GM08714 (cell line): ENCODE measurements around the gene HNRNPD.
"Not testable (repeated sequence)": the region's sequence is repeated elsewhere in the genome, so short reads cannot be mapped to it uniquely, and the experiment has no call there.

Source experiments
- H3K4me3 ChIP-seq: fragments of 200-500 bp; sonication (Bioruptor generic); 2 replicates; pipeline ENCODE4 v1.5.1; 2014; ENCODE audit warnings: mild to moderate bottlenecking, low read length, inconsistent platforms
- ZNF274 ChIP-seq: IDR thresholded peaks from 2 replicates; pipeline ENCODE4 v1.6.1; 2012; ENCODE audit warnings: mild to moderate bottlenecking, low read depth, low read length

The HNRNPD gene

DNA sequence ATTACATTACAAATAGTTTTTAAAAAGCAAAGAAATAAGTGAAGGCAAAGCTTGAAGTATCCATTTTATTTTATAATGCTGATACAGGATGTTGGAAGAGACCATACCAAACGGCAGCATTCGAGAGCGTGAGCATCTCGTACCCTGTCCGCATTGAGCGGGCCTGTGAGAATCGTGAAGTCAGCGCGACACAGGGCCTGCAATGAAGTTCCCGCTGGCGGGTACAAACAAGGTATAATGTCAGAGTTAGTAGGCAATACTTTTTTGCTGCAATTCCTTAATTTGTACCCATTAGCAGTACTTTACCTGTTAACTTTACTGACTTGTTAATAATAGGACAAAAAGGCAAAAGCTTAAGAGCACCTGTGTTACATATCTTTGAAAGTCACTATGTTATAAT, 19.0 kb downstream of the HNRNPD start:
- TF ChIP-seq ZNF274, result no peak
- no peak overlapping the region for H3K4me3 ChIP-seq

- no peak overlapping the region for H3K4me3 ChIP-seq
- no peak for TF ChIP-seq ZNF274
These were observed 20.9 kb downstream of the HNRNPD start for GRCh38 chr4:82352825-82353366.

DNA sequence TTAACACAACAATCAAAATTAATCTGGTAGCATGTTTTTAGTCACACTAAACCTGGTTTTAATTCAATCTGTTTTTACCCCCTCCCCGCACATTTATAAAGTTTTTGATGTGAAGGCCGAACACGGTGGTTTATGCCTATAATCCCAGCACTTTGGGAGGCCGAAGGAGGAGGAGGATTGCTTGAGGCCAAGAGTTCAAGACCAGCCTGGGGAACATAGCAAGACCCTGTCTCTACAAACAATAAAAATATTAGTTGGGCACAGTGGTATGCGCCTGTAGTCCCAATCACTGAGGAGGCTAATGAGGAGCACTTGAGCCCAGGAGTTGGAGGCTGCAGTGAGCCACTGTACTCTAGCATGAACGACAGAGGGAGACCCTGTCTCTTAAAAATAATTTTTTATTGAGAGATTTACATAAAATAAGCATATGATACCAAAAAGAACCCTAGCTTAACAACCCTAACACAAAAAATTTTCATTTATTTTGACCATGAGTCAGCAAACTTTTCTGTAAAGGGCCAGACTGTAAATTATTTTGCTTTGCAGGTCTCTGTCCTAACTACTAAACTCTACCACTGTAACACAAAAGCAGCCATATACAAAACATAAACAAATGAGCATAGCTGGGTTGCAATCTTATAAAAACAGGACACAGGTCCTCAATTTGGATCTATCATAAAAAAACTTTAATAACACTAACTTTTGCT, 21.5 kb downstream of the HNRNPD start:
- no peak overlapping the region for H3K4me3 ChIP-seq
- TF ChIP-seq ZNF274, result no peak

- TF ChIP-seq ZNF274, result no peak
- H3K4me3 ChIP-seq, result no peak overlapping the region
These were observed 27.7 kb downstream of the HNRNPD start for GRCh38 chr4:82346126-82346525.

GRCh38 chr4:82335043-82335442, 38.7 kb downstream of the HNRNPD start:
- TF ChIP-seq ZNF274, result no peak
- H3K4me3 ChIP-seq, result no peak overlapping the region

- H3K4me3 ChIP-seq, result not testable (repeated sequence)
These were observed 40.1 kb downstream of the HNRNPD start for GRCh38 chr4:82333641-82334040.

GRCh38 chr4:82331814-82332213, 42.0 kb downstream of the HNRNPD start:
- no peak for TF ChIP-seq ZNF274

GRCh38 chr4:82320351-82320750, 53.4 kb downstream of the HNRNPD start:
- no peak overlapping the region for H3K4me3 ChIP-seq
- TF ChIP-seq ZNF274, result no peak

More at GRCh38 chr4:82331814-82332213, 42.0 kb downstream of the HNRNPD start:
- H3K4me3 ChIP-seq, result no peak overlapping the region

- H3K4me3 ChIP-seq, result not testable (repeated sequence)
These were observed 70.7 kb downstream of the HNRNPD start for GRCh38 chr4:82303063-82303462.
